Activated CD4-positive, alpha-beta T cell treated with anti-CD3 and anti-CD28 coated beads, Interleukin-2, amount 10 ng/mL, durations not matched to agents 7 days and 5 days (primary cell): ENCODE results near the gene PBX1. TPM values are rescaled to one million over a fixed set of nuclear protein-coding genes. Genes with fewer than 3 reads are reported as not detected.

Source experiments
- CTCF ChIA-PET: fragments of 350-600 bp; sonication (Branson Sonifier 250); formaldehyde crosslinking; loops from one replicate; lab custom pipeline; 2021; ENCODE audit warnings: antibody characterized with exemption; lab: Charles Lee
- POLR2A ChIA-PET: fragments of 350-600 bp; sonication (Branson Sonifier 250); formaldehyde crosslinking; loops from one replicate; lab custom pipeline; 2021; ENCODE audit warnings: antibody characterized with exemption; lab: Charles Lee
- DNase-seq: peaks from one replicate; pipeline ENCODE4 v3.0.0-alpha.2; 2020
- H3K27ac Mint-ChIP-seq: one replicate; pipeline ENCODE4 v1.8.0; 2021; ENCODE audit warnings: mild to moderate bottlenecking, moderate library complexity, mixed read lengths
- H3K27me3 Mint-ChIP-seq: one replicate; pipeline ENCODE4 v1.8.0; 2021; ENCODE audit warnings: mixed read lengths
- H3K36me3 Mint-ChIP-seq: one replicate; pipeline ENCODE4 v1.8.0; 2021; ENCODE audit warnings: low read depth, mixed read lengths
- H3K4me1 Mint-ChIP-seq: one replicate; pipeline ENCODE4 v1.8.0; 2021; ENCODE audit warnings: mixed read lengths
- H3K4me3 Mint-ChIP-seq: one replicate; pipeline ENCODE4 v1.8.0; 2021; ENCODE audit warnings: mild to moderate bottlenecking, moderate library complexity, mixed read lengths
- H3K9me3 Mint-ChIP-seq: one replicate; pipeline ENCODE4 v1.8.0; 2021; ENCODE audit warnings: mixed read lengths
- total RNA-seq, 2 experiments: library from RNA; stranded (reverse); gene quantifications; one replicate each; pipeline ENCODE4 v1.2.3, GENCODE V29; 2021

The PBX1 gene
- total RNA-seq, 2 experiments from 2014 or later: 0.12 to 0.15 TPM

- no peaks in the 10 kb centered on the region for H3K27me3 Mint-ChIP-seq
Observed at GRCh38 chr1:164667001-164667400, 108.0 kb downstream of the PBX1 start.

GRCh38 chr1:164667600-164667999, 108.6 kb downstream of the PBX1 start:
- H3K9me3 Mint-ChIP-seq: peaks cover 7% of the 10 kb centered on the region
- H3K27ac Mint-ChIP-seq: no peak overlapping the region
- DNase-seq: no peak
- no peak overlapping the region for H3K4me3 Mint-ChIP-seq
- H3K27me3 Mint-ChIP-seq: no peaks in the 10 kb centered on the region
- POLR2A ChIA-PET: no interaction called here
- CTCF ChIA-PET: no interaction called here
- no peaks in the 10 kb centered on the region for H3K4me1 Mint-ChIP-seq
- no peaks in the 10 kb centered on the region for H3K36me3 Mint-ChIP-seq

More at GRCh38 chr1:164667001-164667400, 108.0 kb downstream of the PBX1 start:
- Mint-ChIP-seq H3K27ac (no peak overlapping the region), H3K4me3 (no peak overlapping the region), H3K4me1 (no peaks in the 10 kb centered on the region), H3K9me3 (peaks cover 7% of the 10 kb centered on the region), H3K36me3 (no peaks in the 10 kb centered on the region)
- ChIA-PET CTCF (no interaction called here), POLR2A (no interaction called here)
- no peak for DNase-seq

GRCh38 chr1:164668491-164669400, 109.8 kb downstream of the PBX1 start:
- Mint-ChIP-seq H3K36me3 (no peaks in the 10 kb centered on the region), H3K27ac (no peak overlapping the region), H3K9me3 (peaks cover 7% of the 10 kb centered on the region), H3K4me1 (peaks cover 2% of the 10 kb centered on the region), H3K4me3 (no peak overlapping the region), H3K27me3 (no peaks in the 10 kb centered on the region)
- DNase-seq: no peak
- ChIA-PET CTCF (no interaction called here), POLR2A (no interaction called here)

GRCh38 chr1:164670026-164670425, 111.0 kb downstream of the PBX1 start:
- Mint-ChIP-seq H3K27me3 (no peaks in the 10 kb centered on the region), H3K27ac (no peak overlapping the region), H3K4me1 (peaks cover 2% of the 10 kb centered on the region), H3K4me3 (no peak overlapping the region), H3K9me3 (peaks cover 7% of the 10 kb centered on the region), H3K36me3 (no peaks in the 10 kb centered on the region)
- CTCF ChIA-PET: no interaction called here
- POLR2A ChIA-PET: no interaction called here
- DNase-seq: no peak

- Mint-ChIP-seq H3K36me3 (no peaks in the 10 kb centered on the region), H3K27me3 (no peaks in the 10 kb centered on the region), H3K4me1 (peaks cover 2% of the 10 kb centered on the region), H3K9me3 (peaks cover 7% of the 10 kb centered on the region), H3K27ac (no peak overlapping the region), H3K4me3 (no peak overlapping the region)
- no peak for DNase-seq
- CTCF ChIA-PET: no interaction called here
- POLR2A ChIA-PET: no interaction called here
Observed at GRCh38 chr1:164670786-164671185, 111.8 kb downstream of the PBX1 start.

- Mint-ChIP-seq H3K36me3 (no peaks in the 10 kb centered on the region), H3K27ac (no peak overlapping the region)
Observed at GRCh38 chr1:164671323-164671965, 112.5 kb downstream of the PBX1 start.

GRCh38 chr1:164671966-164672571, 113.1 kb downstream of the PBX1 start:
- H3K4me1 Mint-ChIP-seq: peaks cover 2% of the 10 kb centered on the region
- no peaks in the 10 kb centered on the region for H3K36me3 Mint-ChIP-seq
- H3K4me3 Mint-ChIP-seq: no peak overlapping the region
- CTCF ChIA-PET: interaction anchor here (0.6 kb wide), 1 partner anchor 117 kb away, joined by 4 read pairs; no protein-coding TSS in a partner anchor
- no peaks in the 10 kb centered on the region for H3K27me3 Mint-ChIP-seq
- DNase-seq: no peak
- POLR2A ChIA-PET: no interaction called here
- peaks cover 7% of the 10 kb centered on the region for H3K9me3 Mint-ChIP-seq
- H3K27ac Mint-ChIP-seq: no peak overlapping the region

More at GRCh38 chr1:164671323-164671965, 112.5 kb downstream of the PBX1 start:
- CTCF ChIA-PET: interaction anchor here (0.6 kb wide), 1 partner anchor 116 kb away, joined by 4 read pairs; no protein-coding TSS in a partner anchor
- Mint-ChIP-seq H3K4me3 (no peak overlapping the region), H3K27me3 (no peaks in the 10 kb centered on the region), H3K9me3 (peaks cover 7% of the 10 kb centered on the region), H3K4me1 (peaks cover 2% of the 10 kb centered on the region)
- DNase-seq: no peak
- POLR2A ChIA-PET: no interaction called here

GRCh38 chr1:164672588-164672987, 113.6 kb downstream of the PBX1 start:
- POLR2A ChIA-PET: no interaction called here
- Mint-ChIP-seq H3K27me3 (no peaks in the 10 kb centered on the region), H3K4me3 (no peak overlapping the region), H3K27ac (no peak overlapping the region), H3K9me3 (peaks cover 7% of the 10 kb centered on the region), H3K4me1 (peaks cover 2% of the 10 kb centered on the region), H3K36me3 (no peaks in the 10 kb centered on the region)
- DNase-seq: no peak
- CTCF ChIA-PET: no interaction called here

GRCh38 chr1:164673584-164674214, 114.7 kb downstream of the PBX1 start:
- peaks cover 7% of the 10 kb centered on the region for H3K9me3 Mint-ChIP-seq
- ChIA-PET POLR2A (no interaction called here), CTCF (no interaction called here)
- peaks cover 2% of the 10 kb centered on the region for H3K4me1 Mint-ChIP-seq
- H3K4me3 Mint-ChIP-seq: no peak overlapping the region
- no peak overlapping the region for H3K27ac Mint-ChIP-seq
- DNase-seq: no peak
- no peaks in the 10 kb centered on the region for H3K27me3 Mint-ChIP-seq
- no peaks in the 10 kb centered on the region for H3K36me3 Mint-ChIP-seq

GRCh38 chr1:164675342-164675904, 116.4 kb downstream of the PBX1 start:
- H3K4me1 Mint-ChIP-seq: peaks cover 2% of the 10 kb centered on the region
- CTCF ChIA-PET: no interaction called here
- H3K27me3 Mint-ChIP-seq: no peaks in the 10 kb centered on the region
- no peaks in the 10 kb centered on the region for H3K36me3 Mint-ChIP-seq
- no peak overlapping the region for H3K27ac Mint-ChIP-seq
- DNase-seq: no peak
- H3K4me3 Mint-ChIP-seq: no peak overlapping the region
- POLR2A ChIA-PET: no interaction called here
- no peaks in the 10 kb centered on the region for H3K9me3 Mint-ChIP-seq

- CTCF ChIA-PET: no interaction called here
- Mint-ChIP-seq H3K4me1 (no peaks in the 10 kb centered on the region), H3K9me3 (no peaks in the 10 kb centered on the region), H3K4me3 (no peak overlapping the region), H3K27ac (no peak overlapping the region), H3K36me3 (no peaks in the 10 kb centered on the region), H3K27me3 (no peaks in the 10 kb centered on the region)
- DNase-seq: no peak
- POLR2A ChIA-PET: interaction anchor here (0.8 kb wide), 1 partner anchor 10 kb away, joined by 3 read pairs; no protein-coding TSS in a partner anchor
Observed at GRCh38 chr1:164678136-164678700, 119.2 kb downstream of the PBX1 start.

- no peaks in the 10 kb centered on the region for H3K9me3 Mint-ChIP-seq
- no peak overlapping the region for H3K4me3 Mint-ChIP-seq
- H3K27ac Mint-ChIP-seq: no peak overlapping the region
- DNase-seq: no peak
- H3K36me3 Mint-ChIP-seq: no peaks in the 10 kb centered on the region
- no peaks in the 10 kb centered on the region for H3K27me3 Mint-ChIP-seq
- ChIA-PET CTCF (no interaction called here), POLR2A (no interaction called here)
- no peaks in the 10 kb centered on the region for H3K4me1 Mint-ChIP-seq
Observed at GRCh38 chr1:164682570-164682969, 123.6 kb downstream of the PBX1 start.
